LoVo (cell line): ENCODE results near the gene KRT83.
"Not testable (repeated sequence)": the region's sequence is repeated elsewhere in the genome, so short reads cannot be mapped to it uniquely, and the experiment has no call there.

Experiments
- DNase-seq: peaks from one replicate; pipeline ENCODE4 v3.0.0-alpha.2; 2016; ENCODE audit warnings: low spot score

Gene KRT83

GRCh38 chr12:52353766-52354165, 32.6 kb upstream of the KRT83 start:
- DNase-seq: no peak

- no peak for DNase-seq
Observed at GRCh38 chr12:52352951-52353350, 31.8 kb upstream of the KRT83 start.

DNA sequence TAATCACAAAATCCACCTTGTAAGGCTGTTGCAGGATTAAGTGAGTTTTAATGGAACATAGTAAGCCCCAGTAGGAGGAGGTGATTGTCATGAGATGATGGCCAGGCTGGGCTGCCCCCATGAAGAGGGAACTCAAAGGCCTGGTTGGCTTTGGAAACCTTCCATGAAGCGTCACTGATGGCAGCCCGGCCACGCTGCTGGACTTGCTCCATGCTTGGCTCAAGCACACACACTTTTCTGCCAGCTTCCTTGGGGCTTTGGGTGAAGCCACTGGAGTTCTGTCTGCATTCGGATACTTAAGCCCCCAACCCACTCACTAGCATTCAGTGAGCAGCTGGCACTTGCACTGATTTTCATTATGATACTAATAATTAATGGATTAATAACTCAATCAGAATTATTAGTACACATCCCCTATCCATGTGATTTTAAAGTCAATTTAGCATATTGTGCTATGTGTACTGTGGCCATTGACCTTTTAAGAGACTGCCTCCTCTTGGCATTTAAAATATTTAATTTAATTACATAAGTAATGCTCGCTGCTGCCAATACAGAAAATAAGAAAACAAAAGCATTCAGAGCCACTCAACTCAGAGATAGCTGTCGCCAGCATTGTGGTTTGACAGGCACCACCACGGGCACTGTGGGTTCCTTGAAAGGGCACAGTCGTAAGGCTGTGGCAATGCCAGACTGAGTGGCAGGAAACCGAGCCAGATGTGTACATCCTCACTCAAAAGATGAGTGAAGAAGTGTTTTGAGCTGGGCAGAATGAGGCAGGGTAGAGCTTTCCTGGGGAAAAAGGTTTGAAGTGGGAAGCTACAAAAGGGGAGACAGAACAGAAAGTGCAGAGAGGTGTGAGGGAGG, 30.2 kb upstream of the KRT83 start:
- DNase-seq: no peak

DNA sequence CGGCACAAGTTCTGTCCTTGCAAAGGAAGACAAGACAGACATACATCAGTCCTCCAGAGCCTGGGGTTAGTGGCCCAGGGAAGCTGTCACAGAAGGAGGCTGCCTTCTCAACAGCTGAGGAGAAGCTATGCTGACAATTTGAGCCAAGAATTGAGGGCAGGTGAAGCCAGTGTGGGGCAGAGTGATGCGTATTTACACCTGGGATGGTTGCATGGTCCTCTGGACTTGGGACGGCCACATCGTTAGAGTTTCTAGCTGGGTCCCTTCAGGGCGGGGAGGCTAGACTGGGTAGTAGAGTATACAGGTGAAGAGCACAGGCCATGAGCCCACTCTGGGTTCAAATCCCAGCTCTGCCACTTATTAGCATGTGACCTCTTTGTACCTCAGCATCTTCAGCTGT, 29.6 kb upstream of the KRT83 start:
- DNase-seq: no peak

DNA sequence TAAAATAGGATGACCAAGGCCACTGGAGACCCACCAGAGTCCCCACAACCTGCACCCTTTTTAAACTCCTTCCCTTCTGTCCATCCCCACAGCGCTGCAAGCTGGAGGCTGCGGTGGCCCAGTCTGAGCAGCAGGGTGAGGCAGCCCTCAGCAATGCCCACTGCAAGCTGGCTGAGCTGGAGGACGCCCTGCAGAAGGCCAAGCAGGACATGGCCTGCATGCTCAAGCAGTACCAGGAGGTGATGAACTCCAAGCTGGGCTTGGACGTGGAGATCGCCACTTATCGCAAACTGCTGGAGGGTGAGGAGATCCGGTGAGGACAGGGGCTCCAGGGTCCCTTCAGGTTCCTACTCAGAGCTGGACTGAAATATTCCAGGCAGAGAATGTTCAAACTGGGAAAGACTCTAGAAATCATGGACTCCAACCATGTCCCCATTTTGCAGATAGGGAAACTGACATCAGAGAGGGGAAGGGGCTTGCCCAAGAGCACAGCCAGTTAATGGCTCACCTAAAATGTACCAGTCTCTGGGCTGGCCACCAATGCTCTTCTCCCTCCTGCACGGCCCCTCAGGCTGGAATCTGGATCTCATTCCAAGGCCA, 28.9 kb upstream of the KRT83 start:
- DNase-seq: no peak

- DNase-seq: no peak
Observed at GRCh38 chr12:52349196-52349595, 28.0 kb upstream of the KRT83 start.

DNA sequence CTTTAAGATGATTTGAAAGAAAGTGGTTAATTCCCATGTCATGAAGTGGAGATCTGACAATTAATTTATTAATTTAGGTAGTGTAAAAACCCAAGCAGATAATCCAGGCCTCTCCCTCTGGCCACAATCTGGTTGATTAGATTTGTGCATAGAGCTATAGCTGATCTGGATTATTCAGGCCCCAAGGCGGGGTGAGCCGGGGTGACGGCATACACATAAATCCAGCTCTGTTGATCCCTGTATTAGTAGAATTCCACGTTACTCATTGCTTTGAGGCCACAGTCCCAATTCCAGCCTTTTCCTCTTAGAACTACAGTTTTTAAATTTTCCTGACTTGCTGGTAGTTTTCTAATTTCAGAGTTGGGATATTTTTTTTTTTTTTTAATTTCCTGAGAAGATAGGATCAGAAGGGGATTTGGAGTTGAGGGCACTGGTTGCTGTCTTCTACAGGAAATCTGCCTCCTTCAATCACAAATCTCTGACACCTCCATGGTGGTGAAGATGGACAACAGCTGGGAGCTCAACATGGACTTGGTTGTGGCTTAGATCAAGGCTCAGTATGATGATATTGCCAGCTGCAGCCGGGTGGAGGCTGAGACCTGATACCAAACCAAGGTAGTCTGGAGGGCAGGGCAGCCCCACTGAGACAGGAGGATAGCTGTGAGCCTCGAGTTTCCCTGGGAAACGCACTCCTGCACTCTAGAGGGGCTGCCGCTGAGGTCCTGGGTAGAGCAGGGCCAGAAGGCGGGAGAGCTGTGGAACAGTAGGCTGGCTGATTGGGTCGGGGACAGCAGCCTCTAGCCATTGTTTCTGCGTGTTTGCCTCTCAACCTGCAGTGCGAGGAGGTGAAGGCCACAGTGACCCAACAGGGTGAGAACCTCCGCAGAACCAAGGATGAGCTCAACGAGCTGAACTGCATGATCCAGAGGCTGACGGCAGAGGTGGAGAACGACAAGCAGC, 26.6 kb upstream of the KRT83 start:
- no peak for DNase-seq

DNA sequence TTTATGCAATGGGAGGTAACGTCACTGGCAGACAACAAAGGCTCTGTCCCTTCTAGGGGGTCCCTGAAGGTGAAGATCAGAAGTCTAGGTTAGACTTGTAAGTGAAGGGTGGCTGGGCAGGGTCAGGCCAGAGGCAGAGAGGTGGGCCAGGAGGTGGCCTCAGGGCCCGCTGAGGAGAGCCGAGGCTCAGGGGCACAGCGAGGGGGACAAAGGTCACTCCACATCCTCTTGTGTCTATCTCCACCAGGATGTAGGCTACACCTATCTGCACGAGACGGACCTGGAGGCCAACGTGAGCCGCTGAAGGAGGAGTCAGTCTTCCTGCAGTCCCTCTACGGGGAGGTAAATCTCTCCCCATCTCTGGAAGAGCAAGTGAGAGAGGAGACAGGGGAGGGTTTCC, 25.8 kb upstream of the KRT83 start:
- DNase-seq: no peak

DNA sequence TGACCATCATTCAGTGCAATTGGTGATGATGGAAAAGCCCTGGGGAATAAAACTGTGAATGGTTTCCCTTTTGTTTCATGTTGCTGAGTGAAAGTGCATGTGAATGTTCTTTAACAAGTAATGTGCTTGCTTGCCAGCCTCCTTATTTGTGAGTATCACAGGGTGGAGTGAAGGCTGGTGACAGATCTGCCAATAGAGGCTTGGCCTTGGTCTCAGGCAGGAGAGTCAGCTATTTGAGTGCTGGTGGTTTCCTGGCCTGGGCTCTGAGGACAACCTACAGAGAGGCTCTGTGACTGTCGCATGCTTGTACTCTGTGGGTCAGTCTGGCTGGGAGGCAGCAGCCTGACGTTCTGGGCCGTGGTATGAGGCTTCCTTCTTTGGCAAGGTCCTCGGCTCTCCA, 25.4 kb upstream of the KRT83 start:
- no peak for DNase-seq

GRCh38 chr12:52345041-52345440, 23.8 kb upstream of the KRT83 start:
- DNase-seq: not testable (repeated sequence)

DNA sequence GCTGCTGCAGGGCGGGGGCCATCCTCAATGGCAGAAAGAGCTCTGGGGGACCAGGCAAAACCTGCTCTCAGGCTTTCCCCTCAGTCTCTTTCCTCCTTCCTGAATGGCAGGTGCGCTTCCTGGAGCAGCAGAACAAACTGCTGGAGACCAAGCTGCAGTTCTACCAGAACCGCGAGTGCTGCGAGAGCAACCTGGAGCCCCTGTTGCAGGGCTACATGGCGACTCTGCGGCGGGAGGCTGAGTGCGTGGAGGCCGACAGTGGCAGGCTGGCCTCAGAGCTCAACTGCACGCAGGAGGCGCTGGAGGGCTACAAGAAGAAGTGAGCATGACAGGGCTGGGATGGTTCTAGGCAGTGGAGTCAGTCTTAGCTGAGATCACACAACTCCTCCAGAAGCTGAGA, 22.9 kb upstream of the KRT83 start:
- DNase-seq: no peak

DNA sequence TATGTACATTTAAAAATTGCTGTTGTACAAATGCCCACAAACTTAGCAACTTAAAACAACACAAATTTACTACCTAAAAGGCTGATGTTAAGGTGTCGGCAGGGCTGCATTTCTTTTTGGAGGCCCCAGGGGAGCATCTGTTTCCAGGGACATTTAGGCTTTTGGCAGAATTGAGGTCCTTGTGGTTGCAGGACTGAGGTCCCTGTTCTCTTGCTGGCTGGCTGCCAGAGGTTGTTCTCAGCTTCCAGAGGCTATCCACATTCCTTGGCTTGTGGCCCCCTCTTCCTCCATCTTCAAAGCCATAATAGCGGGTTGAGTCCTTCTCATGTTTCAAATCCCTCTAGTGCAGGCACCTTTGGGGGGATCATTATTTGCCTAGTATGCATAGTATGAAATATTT, 22.4 kb upstream of the KRT83 start:
- no peak for DNase-seq

DNA sequence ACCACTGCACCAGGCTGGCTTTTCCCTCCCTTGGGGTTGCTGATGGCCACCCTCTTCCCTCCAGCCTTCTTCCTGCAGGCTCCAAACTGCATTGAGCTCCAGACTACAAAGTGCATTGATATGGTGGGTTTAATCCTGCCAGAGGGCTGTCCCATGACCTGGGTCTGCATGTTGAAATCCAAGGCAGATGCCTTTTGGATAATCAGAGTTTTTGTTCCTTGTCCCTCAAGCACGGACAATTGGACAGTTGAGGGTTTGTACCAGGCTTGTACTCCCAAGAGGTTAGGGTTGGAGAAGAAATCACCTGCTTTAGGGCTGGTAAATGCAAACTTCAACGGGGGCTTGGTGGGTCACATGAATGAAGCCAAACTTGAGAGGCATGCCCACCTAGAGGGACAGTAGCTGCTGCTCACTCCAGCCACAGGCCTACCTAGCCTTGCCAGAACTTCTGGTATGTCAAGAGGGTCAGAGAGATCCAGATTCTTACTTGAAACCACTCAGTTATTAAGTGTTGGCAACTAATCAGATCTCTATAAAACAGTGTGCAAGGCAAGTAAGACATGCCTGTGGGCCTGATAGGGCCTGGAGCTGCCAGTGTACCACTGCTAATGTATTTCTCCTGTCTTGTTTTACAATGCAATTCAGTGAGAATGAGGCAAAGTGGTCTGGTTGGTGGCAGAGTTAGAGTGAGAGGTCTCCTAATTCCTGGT, 21.7 kb upstream of the KRT83 start:
- DNase-seq: no peak

- no peak for DNase-seq
Observed at GRCh38 chr12:52341066-52341580, 19.9 kb upstream of the KRT83 start.

- no peak for DNase-seq
Observed at GRCh38 chr12:52338241-52338960, 17.2 kb upstream of the KRT83 start.

DNA sequence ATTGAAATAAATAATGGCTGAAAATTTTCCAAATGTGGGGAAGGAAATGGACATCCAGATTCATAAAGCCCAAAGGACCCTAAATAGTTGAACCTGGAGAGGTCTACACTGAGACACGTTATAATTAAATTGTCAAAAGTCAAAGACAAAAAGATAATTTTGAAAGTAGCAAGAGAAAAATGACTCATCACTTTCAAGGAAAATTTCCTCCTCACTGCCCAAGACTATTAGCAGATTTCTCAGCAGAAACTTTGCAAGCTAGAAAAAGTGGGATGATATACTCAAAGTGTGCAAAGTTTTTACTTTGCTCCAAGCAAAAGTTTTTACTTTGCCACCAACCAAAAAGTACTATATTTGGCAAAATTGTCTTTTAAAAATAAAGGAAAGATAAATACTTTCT, 15.9 kb upstream of the KRT83 start:
- DNase-seq: no peak

- no peak for DNase-seq
Observed at GRCh38 chr12:52336641-52337040, 15.4 kb upstream of the KRT83 start.

DNA sequence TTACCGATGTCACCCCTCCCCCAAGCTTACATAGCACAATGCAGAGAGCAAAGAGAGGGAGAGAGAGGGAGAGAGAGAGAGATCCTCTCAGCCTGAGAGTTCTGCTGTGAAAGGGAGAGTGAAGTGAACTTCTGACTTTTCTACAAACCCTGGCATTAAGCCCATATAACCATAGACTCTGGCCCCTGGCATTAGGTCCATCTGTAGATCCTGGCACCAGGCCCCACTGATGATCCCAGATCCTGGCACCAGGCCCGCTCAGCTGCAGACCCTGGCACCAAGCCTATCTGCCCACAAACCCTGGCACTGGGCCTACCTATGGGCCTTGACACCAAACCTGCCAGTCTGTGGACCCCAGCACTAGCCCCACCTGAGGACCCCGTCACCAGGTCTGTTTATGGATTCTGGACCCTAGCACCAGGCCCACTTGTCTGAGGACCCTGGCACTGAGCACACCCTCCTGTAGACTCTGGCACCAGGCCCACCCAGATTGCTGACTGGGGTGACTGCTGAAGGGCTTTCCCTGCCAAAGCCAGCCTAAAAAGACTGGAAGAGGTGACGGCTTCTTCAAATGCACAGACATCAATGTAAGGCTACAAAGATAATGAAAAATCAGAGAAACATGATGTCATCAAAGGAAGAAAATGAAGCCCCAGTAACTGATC, 14.5 kb upstream of the KRT83 start:
- peak; percentile 71 for DNase-seq

DNA sequence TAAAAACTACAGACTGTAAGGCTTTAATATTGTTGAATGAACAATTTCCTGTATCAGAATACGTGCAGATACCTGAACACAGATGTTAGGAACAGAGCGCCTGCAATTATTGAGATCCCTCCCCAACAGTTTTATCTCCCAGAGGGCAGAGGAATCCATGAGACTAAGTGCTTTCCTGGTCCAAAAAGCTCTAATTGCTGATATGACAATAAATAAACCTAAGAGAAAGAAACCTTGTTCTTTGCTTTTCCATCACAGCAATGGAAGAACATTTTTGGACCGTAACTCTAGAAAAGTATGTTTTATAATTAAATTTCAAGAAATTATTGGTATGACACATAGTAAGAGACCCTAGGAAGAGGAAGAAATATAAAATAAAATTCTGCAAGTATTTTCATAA, 13.0 kb upstream of the KRT83 start:
- no peak for DNase-seq

GRCh38 chr12:52333321-52333720, 12.1 kb upstream of the KRT83 start:
- DNase-seq: no peak

DNA sequence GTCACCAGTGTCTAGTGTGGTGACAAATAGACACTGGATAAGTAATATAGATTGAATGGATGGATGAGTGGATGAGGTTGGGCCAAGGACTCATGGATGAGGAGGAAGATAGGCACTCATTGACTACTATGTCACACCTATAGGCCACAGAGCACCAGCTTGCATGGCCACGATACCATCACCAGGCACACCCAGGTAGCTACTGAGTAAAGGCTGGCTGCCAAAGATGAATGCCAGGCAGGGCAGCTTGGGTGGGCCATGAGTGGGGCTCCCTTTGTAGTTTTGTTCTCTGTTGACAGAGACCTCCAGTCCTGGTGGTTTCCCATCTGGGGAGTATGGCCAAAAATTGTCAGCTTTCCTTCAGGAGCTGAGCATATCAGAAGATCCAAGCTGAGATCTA, 11.2 kb upstream of the KRT83 start:
- no peak for DNase-seq
